DOHH2 (cell line): ENCODE measurements around the gene IPO8.

Experiments
- H3F3A ChIP-seq: fragments of 200-600 bp; sonication (generic), shearing (Covaris generic); 2 replicates; pipeline ENCODE4 v1.6.0; 2016; ENCODE audit warnings: antibody characterized with exemption, mild to moderate bottlenecking; ENCODE audit not compliant: control insufficient read depth, insufficient read depth
- H3K27ac ChIP-seq: fragments of 200-600 bp; sonication (generic); 2 replicates; pipeline ENCODE4 v1.5.1; 2014; ENCODE audit warnings: low read depth, mild to moderate bottlenecking, low read length, moderate library complexity
- H3K27me3 ChIP-seq: fragments of 200-600 bp; sonication (generic); 2 replicates; pipeline ENCODE4 v1.6.1; 2014; ENCODE audit warnings: mild to moderate bottlenecking, low read length, mixed read lengths; ENCODE audit not compliant: control insufficient read depth
- H3K36me3 ChIP-seq: fragments of 200-600 bp; sonication (generic); 2 replicates; pipeline ENCODE4 v1.6.1; 2014; ENCODE audit warnings: mild to moderate bottlenecking, low read length, moderate library complexity, mixed read lengths; ENCODE audit not compliant: control insufficient read depth
- H3K4me1 ChIP-seq: fragments of 200-600 bp; sonication (generic); 2 replicates; pipeline ENCODE4 v1.6.1; 2014; ENCODE audit warnings: mild to moderate bottlenecking, low read length, mixed read lengths; ENCODE audit not compliant: control insufficient read depth
- H3K4me2 ChIP-seq: fragments of 200-600 bp; sonication (generic); 2 replicates; pipeline ENCODE4 v1.6.0; 2014; ENCODE audit warnings: mild to moderate bottlenecking, low read length, moderate library complexity
- H3K4me3 ChIP-seq: fragments of 200-600 bp; sonication (generic); 2 replicates; pipeline ENCODE4 v1.5.1; 2014; ENCODE audit warnings: mild to moderate bottlenecking, low read length, mixed read lengths
- H3K79me2 ChIP-seq: fragments of 200-600 bp; sonication (generic); 2 replicates; pipeline ENCODE4 v1.6.1; 2014; ENCODE audit warnings: mild to moderate bottlenecking, low read length, mixed read lengths; ENCODE audit not compliant: control insufficient read depth
- H3K9me2 ChIP-seq: fragments of 200-600 bp; sonication (generic); replicated peaks from 2 replicates; pipeline ENCODE4 v1.6.1; 2014; ENCODE audit warnings: mild to moderate bottlenecking, low read length, mixed read lengths; ENCODE audit not compliant: control insufficient read depth
- H3K9me3 ChIP-seq: fragments of 200-600 bp; sonication (generic); 2 replicates; pipeline ENCODE4 v1.6.1; 2014; ENCODE audit warnings: antibody characterized with exemption, low read length, mixed read lengths; ENCODE audit not compliant: control insufficient read depth, insufficient read depth
- H4K20me1 ChIP-seq: fragments of 200-600 bp; sonication (generic); 2 replicates; pipeline ENCODE4 v1.6.0; 2014; ENCODE audit warnings: low read depth, mild to moderate bottlenecking, antibody characterized with exemption, low read length, moderate library complexity; ENCODE audit not compliant: control insufficient read depth, insufficient read depth
- CTCF ChIP-seq: fragments of 200-600 bp; sonication (generic); IDR thresholded peaks from one replicate; pipeline ENCODE4 v1.5.1; 2014; ENCODE audit warnings: antibody characterized with exemption, mild to moderate bottlenecking, low read depth, low read length; ENCODE audit not compliant: poor library complexity, severe bottlenecking
- EZH2phosphoT487 ChIP-seq: fragments of 200-600 bp; sonication (generic); IDR thresholded peaks from 2 replicates; pipeline ENCODE4 v1.6.1; 2017; ENCODE audit warnings: borderline replicate concordance, mild to moderate bottlenecking, antibody characterized with exemption, low read length, moderate library complexity, mixed read lengths

The IPO8 gene

DNA sequence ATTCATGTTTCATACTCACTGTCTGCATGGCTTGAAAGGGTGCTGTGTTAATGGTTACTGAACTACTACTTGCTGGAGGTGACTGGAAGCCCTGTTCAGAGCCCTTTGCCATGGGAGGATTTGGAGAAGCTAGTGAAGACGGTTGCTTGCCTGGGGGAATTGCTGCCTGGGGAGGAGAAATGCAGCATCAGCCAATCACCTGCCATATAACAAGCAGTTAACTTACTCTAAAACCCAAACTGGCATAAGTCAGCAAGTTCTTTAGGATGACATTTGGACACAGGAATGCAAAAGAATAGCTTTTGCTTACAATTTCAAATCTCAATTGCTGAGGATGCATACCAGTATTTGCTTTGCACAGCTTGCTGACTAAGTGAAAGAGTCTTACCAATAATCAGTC lies 23.4 kb upstream of the IPO8 start:
- H3K9me2 ChIP-seq, result no peaks in the 10 kb centered on the region
- H3K4me1 ChIP-seq, result no peaks in the 10 kb centered on the region
- no peaks in the 10 kb centered on the region; the same call in 1 of the 2 replicates for H3K36me3 ChIP-seq
- no peaks in the 10 kb centered on the region for H3K27me3 ChIP-seq
- no peak overlapping the region for H3K27ac ChIP-seq
- TF ChIP-seq EZH2phosphoT487 (no peak), CTCF (no peak)
- H3K9me3 ChIP-seq, result no peaks in the 10 kb centered on the region
- H4K20me1 ChIP-seq, result no peaks in the 10 kb centered on the region
- no peaks in the 10 kb centered on the region for H3K79me2 ChIP-seq
- H3K4me3 ChIP-seq, result no peak overlapping the region
- no peak overlapping the region for H3K4me2 ChIP-seq
- no peaks in the 10 kb centered on the region for H3F3A ChIP-seq

- no peak overlapping the region for H3K27ac ChIP-seq
- TF ChIP-seq CTCF (no peak), EZH2phosphoT487 (no peak)
- H3K4me3 ChIP-seq, result no peak overlapping the region
- no peaks in the 10 kb centered on the region for H3K9me3 ChIP-seq
- H3K27me3 ChIP-seq, result no peaks in the 10 kb centered on the region
- no peaks in the 10 kb centered on the region for H3K79me2 ChIP-seq
- no peaks in the 10 kb centered on the region for H3K9me2 ChIP-seq
- no peaks in the 10 kb centered on the region for H3K36me3 ChIP-seq
- H3K4me2 ChIP-seq, result no peak overlapping the region
- H4K20me1 ChIP-seq, result no peaks in the 10 kb centered on the region
- no peaks in the 10 kb centered on the region for H3K4me1 ChIP-seq
- H3F3A ChIP-seq, result no peaks in the 10 kb centered on the region
These were observed 12.1 kb upstream of the IPO8 start for GRCh38 chr12:30707613-30708342.

GRCh38 chr12:30706476-30706875 lies 10.8 kb upstream of the IPO8 start:
- no peaks in the 10 kb centered on the region for H3K27me3 ChIP-seq
- H4K20me1 ChIP-seq, result no peaks in the 10 kb centered on the region
- H3F3A ChIP-seq, result no peaks in the 10 kb centered on the region
- no peak overlapping the region for H3K27ac ChIP-seq
- TF ChIP-seq CTCF (no peak), EZH2phosphoT487 (no peak)
- H3K36me3 ChIP-seq, result no peaks in the 10 kb centered on the region
- no peak overlapping the region for H3K4me2 ChIP-seq
- H3K4me3 ChIP-seq, result no peak overlapping the region
- no peaks in the 10 kb centered on the region for H3K4me1 ChIP-seq
- no peaks in the 10 kb centered on the region for H3K79me2 ChIP-seq
- no peaks in the 10 kb centered on the region for H3K9me3 ChIP-seq
- H3K9me2 ChIP-seq, result no peaks in the 10 kb centered on the region
